Hematopoietic multipotent progenitor cell treated with erythropoietin and hydrocortisone succinate and interleukin-3 and kit ligand, for 4 days (in vitro differentiated cells): ENCODE measurements around the gene KLB.
"Not testable (repeated sequence)": the region's sequence is repeated elsewhere in the genome, so short reads cannot be mapped to it uniquely, and the experiment has no call there.

Experiments used
- DNase-seq: peaks from one replicate; pipeline ENCODE4 v3.0.0-alpha.2; 2015

KLB gene

GRCh38 chr4:39427520-39428114 lies 20.9 kb downstream of the KLB start:
- DNase-seq: no peak

- no peak for DNase-seq
These were observed 23.0 kb downstream of the KLB start for GRCh38 chr4:39429476-39430334.

- no peak for DNase-seq
These were observed 27.3 kb downstream of the KLB start for GRCh38 chr4:39433878-39434492.

- no peak for DNase-seq
These were observed 29.2 kb downstream of the KLB start for GRCh38 chr4:39435659-39436563.

- DNase-seq: no peak
These were observed 34.9 kb downstream of the KLB start for GRCh38 chr4:39441593-39441992.

- no peak for DNase-seq
These were observed 36.3 kb downstream of the KLB start for GRCh38 chr4:39442998-39443397.

- DNase-seq: no peak
These were observed 39.7 kb downstream of the KLB start for GRCh38 chr4:39446483-39446841.

- DNase-seq: peak; percentile 76
These were observed 40.3 kb downstream of the KLB start for GRCh38 chr4:39446842-39447573.

- DNase-seq: no peak
These were observed 43.9 kb downstream of the KLB start for GRCh38 chr4:39450618-39451017.

- DNase-seq: no peak
These were observed 44.8 kb downstream of the KLB start for GRCh38 chr4:39451423-39452023.

GRCh38 chr4:39452153-39452859 lies 45.6 kb downstream of the KLB start:
- DNase-seq: no peak

- DNase-seq: no peak
These were observed 46.3 kb downstream of the KLB start for GRCh38 chr4:39452860-39453587.

GRCh38 chr4:39453738-39454137 lies 47.0 kb downstream of the KLB start:
- no peak for DNase-seq

GRCh38 chr4:39455486-39455885 lies 48.8 kb downstream of the KLB start:
- no peak for DNase-seq

GRCh38 chr4:39456946-39457763 lies 50.4 kb downstream of the KLB start:
- no peak for DNase-seq

GRCh38 chr4:39458161-39458504 lies 51.4 kb downstream of the KLB start:
- not testable (repeated sequence) for DNase-seq

GRCh38 chr4:39458505-39459300 lies 52.0 kb downstream of the KLB start, which contains the start of the genes LIAS and RPL9:
LIAS (plus strand) TSS chr4:39459056; CDS start chr4:39459118, 62 bp downstream.
RPL9 (minus strand) TSS chr4:39458922; CDS start chr4:39458439, 483 bp downstream.
- DNase-seq: peak; percentile 99

- DNase-seq: peak; percentile 82
These were observed 58.3 kb downstream of the KLB start for GRCh38 chr4:39464886-39465501.
